GM23338 (cell line): ENCODE data around the gene FGGY. TPM values are rescaled to one million over a fixed set of nuclear protein-coding genes. Genes with fewer than 3 reads are reported as not detected.

Experiments used
- ATAC-seq: fragments of 200-7000 bp; cut with Tn5 transposase; 3 replicates; pipeline ENCODE4 v1.9.1; 2020
- DNase-seq: peaks from one replicate; pipeline ENCODE4 v3.0.0-alpha.2; 2015; ENCODE audit warnings: low spot score
- H2AFZ ChIP-seq: fragments of 200-600 bp; sonication (generic); 2 replicates; pipeline ENCODE4 v1.8.0; 2016; ENCODE audit warnings: antibody characterized with exemption, mild to moderate bottlenecking, moderate library complexity
- H3F3A ChIP-seq: fragments of 200-600 bp; sonication (generic); replicated peaks from 2 replicates; pipeline ENCODE4 v1.8.0; 2017; ENCODE audit warnings: antibody characterized with exemption, mixed run types, low read depth
- H3K27ac ChIP-seq: fragments of 200-600 bp; sonication (generic); 2 replicates; pipeline ENCODE4 v1.6.1; 2016; ENCODE audit warnings: low read depth
- H3K27me3 ChIP-seq: fragments of 200-600 bp; sonication (generic); 2 replicates; pipeline ENCODE4 v1.8.0; 2016; ENCODE audit warnings: mild to moderate bottlenecking, mixed run types, moderate library complexity; ENCODE audit not compliant: insufficient read depth
- H3K36me3 ChIP-seq: fragments of 200-600 bp; sonication (generic); 2 replicates; pipeline ENCODE4 v1.8.0; 2016; ENCODE audit warnings: mild to moderate bottlenecking; ENCODE audit not compliant: insufficient read depth
- H3K4me1 ChIP-seq: fragments of 200-600 bp; sonication (generic); 2 replicates; pipeline ENCODE4 v1.8.0; 2016; ENCODE audit warnings: mild to moderate bottlenecking, moderate library complexity; ENCODE audit not compliant: insufficient read depth
- H3K4me2 ChIP-seq: fragments of 200-600 bp; sonication (generic); 2 replicates; pipeline ENCODE4 v1.7.1; 2017; ENCODE audit warnings: mixed run types
- H3K4me3 ChIP-seq: fragments of 200-600 bp; sonication (generic); 2 replicates; pipeline ENCODE4 v1.6.1; 2016; ENCODE audit warnings: mixed run types
- H3K79me2 ChIP-seq: fragments of 200-600 bp; sonication (generic); replicated peaks from 2 replicates; pipeline ENCODE4 v1.8.0; 2017; ENCODE audit warnings: mild to moderate bottlenecking; ENCODE audit not compliant: insufficient read depth
- H3K9me2 ChIP-seq: fragments of 200-600 bp; sonication (generic); 2 replicates; pipeline ENCODE4 v1.8.0; 2017; ENCODE audit not compliant: insufficient read depth
- H4K20me1 ChIP-seq: fragments of 200-600 bp; sonication (generic); replicated peaks from 2 replicates; pipeline ENCODE4 v1.8.0; 2017; ENCODE audit warnings: mild to moderate bottlenecking; ENCODE audit not compliant: insufficient read depth
- H3K27ac Mint-ChIP-seq: 2 replicates; pipeline ENCODE4 v1.8.0; 2020; ENCODE audit warnings: inconsistent platforms, mild to moderate bottlenecking, moderate library complexity, mixed read lengths
- H3K27me3 Mint-ChIP-seq: 3 replicates; pipeline ENCODE4 v1.8.0; 2022; ENCODE audit warnings: low read depth, mild to moderate bottlenecking, moderate library complexity, mixed read lengths, inconsistent platforms; ENCODE audit not compliant: insufficient read depth, poor library complexity
- H3K36me3 Mint-ChIP-seq: 3 replicates; pipeline ENCODE4 v1.8.0; 2021; ENCODE audit warnings: low read depth, mild to moderate bottlenecking, inconsistent platforms, moderate library complexity, mixed read lengths
- H3K4me1 Mint-ChIP-seq: 3 replicates; pipeline ENCODE4 v1.8.0; 2020; ENCODE audit warnings: mild to moderate bottlenecking, inconsistent platforms, mixed read lengths
- H3K4me3 Mint-ChIP-seq: 3 replicates; pipeline ENCODE4 v1.8.0; 2021; ENCODE audit warnings: moderate library complexity, mild to moderate bottlenecking, inconsistent platforms, mixed read lengths
- H3K9me3 Mint-ChIP-seq: 3 replicates; pipeline ENCODE4 v1.8.0; 2020; ENCODE audit warnings: moderate library complexity, mild to moderate bottlenecking, inconsistent platforms, mixed read lengths
- CREB1 ChIP-seq: fragments of 250-450 bp; sonication (Bioruptor Pico); IDR thresholded peaks from 2 replicates; pipeline ENCODE4 v1.5.0; 2020; ENCODE audit warnings: low read depth, mild to moderate bottlenecking, moderate library complexity
- CTCF ChIP-seq, 2 experiments: fragments of 200-600 bp in 1 of 2; sonication (generic) in 1 of 2; conservative IDR thresholded peaks; 2 replicates each; pipeline versions ENCODE4 v1.5.1 to v1.6.1; 2016 to 2017; ENCODE audit warnings: antibody characterized with exemption in 2 of 2, low read depth in 2 of 2, mild to moderate bottlenecking in 2 of 2, moderate library complexity in 1 of 2
- ETS1 ChIP-seq: IDR thresholded peaks from 2 replicates; pipeline ENCODE4 v1.6.1; 2016; ENCODE audit warnings: antibody characterized with exemption
- EZH2 ChIP-seq: fragments of 200-600 bp; sonication (generic); IDR thresholded peaks from one replicate; pipeline ENCODE4 v1.8.0; 2017; ENCODE audit warnings: antibody characterized with exemption, mild to moderate bottlenecking, low read depth; ENCODE audit not compliant: unreplicated experiment
- JUNB ChIP-seq: IDR thresholded peaks from one replicate; pipeline ENCODE4 v1.6.1; 2016; ENCODE audit warnings: antibody characterized with exemption; ENCODE audit not compliant: unreplicated experiment
- POLR2AphosphoS5 ChIP-seq: IDR thresholded peaks from 2 replicates; pipeline ENCODE4 v1.6.1; 2016; ENCODE audit warnings: antibody characterized with exemption, low read depth
- REST ChIP-seq: IDR thresholded peaks from one replicate; pipeline ENCODE4 v1.6.1; 2018; ENCODE audit warnings: antibody characterized with exemption; ENCODE audit not compliant: unreplicated experiment
- ZNF114 ChIP-seq: fragments of 250-450 bp; sonication (Bioruptor Pico); IDR thresholded peaks from 2 replicates; pipeline ENCODE4 v1.5.0; 2020; ENCODE audit warnings: mild to moderate bottlenecking, moderate library complexity
- ZNF331 ChIP-seq: fragments of 250-450 bp; sonication (Bioruptor Pico); IDR thresholded peaks from 2 replicates; pipeline ENCODE4 v1.5.0; 2020; ENCODE audit warnings: low read depth, mild to moderate bottlenecking, moderate library complexity
- polyA plus RNA-seq: library from polyadenylated mRNA; unstranded; fragments of >200 nt; fragmentation: Nextera tagmentation; extraction: Ambion mirVana; gene quantifications from 2 replicates; pipeline ENCODE4 v1.2.1, GENCODE V29; 2016
- total RNA-seq: library from RNA; depleted of rRNA; stranded (reverse); fragments of >200 nt; shearing (Covaris generic); gene quantifications from 2 replicates; pipeline ENCODE4 v1.2.3, GENCODE V29; 2014

FGGY gene
- total and polyA plus RNA-seq, 2 experiments from 2014 or later = 10.9 to 21.4 TPM

GRCh38 chr1:59568158-59568935 lies 271.5 kb downstream of the FGGY start:
- TF ChIP-seq ETS1 (no peak), CTCF (conservative IDR thresholded peaks at IDR 0.05; ENCODE audit: low read depth in 2 of 2) (peak in 1 of 2 experiments; percentile 37; a peak in 2 of 4 replicates)
- DNase-seq (no peak), ATAC-seq (no peak; the same call in 2 of the 3 replicates)
- Histone ChIP-seq H3K4me2 (no peak overlapping the region), H3K79me2 (no peaks in the 10 kb centered on the region), H3K4me3 (no peak overlapping the region), H3F3A (no peaks in the 10 kb centered on the region), H3K4me1 (peaks cover 14% of the 10 kb centered on the region), H4K20me1 (no peaks in the 10 kb centered on the region), H3K27me3 (no peaks in the 10 kb centered on the region), H3K36me3 (no peaks in the 10 kb centered on the region), H3K27ac (no peak overlapping the region), H2AFZ (no peak overlapping the region), H3K9me2 (no peaks in the 10 kb centered on the region; the same call in 1 of the 2 replicates)
- no peaks in the 10 kb centered on the region; the same call in 2 of the 3 replicates for H3K9me3 Mint-ChIP-seq
- no peak overlapping the region for H3K4me3 Mint-ChIP-seq
- H3K27ac Mint-ChIP-seq = no peak overlapping the region
- H3K4me1 Mint-ChIP-seq = peaks cover 13% of the 10 kb centered on the region
- peaks cover 2% of the 10 kb centered on the region for H3K27me3 Mint-ChIP-seq
- H3K36me3 Mint-ChIP-seq = no peaks in the 10 kb centered on the region

GRCh38 chr1:59569198-59569597 lies 272.3 kb downstream of the FGGY start:
- Histone ChIP-seq H3K27me3 (no peaks in the 10 kb centered on the region), H3K4me2 (no peak overlapping the region), H3F3A (no peaks in the 10 kb centered on the region), H3K4me1 (peaks cover 14% of the 10 kb centered on the region), H3K79me2 (no peaks in the 10 kb centered on the region), H3K36me3 (no peaks in the 10 kb centered on the region), H3K9me2 (no peaks in the 10 kb centered on the region; the same call in 1 of the 2 replicates), H3K4me3 (no peak overlapping the region), H2AFZ (no peak overlapping the region), H3K27ac (no peak overlapping the region), H4K20me1 (no peaks in the 10 kb centered on the region)
- ATAC-seq (no peak), DNase-seq (no peak)
- Mint-ChIP-seq H3K9me3 (peaks cover 4% of the 10 kb centered on the region; the same call in 2 of the 3 replicates), H3K27me3 (peaks cover 2% of the 10 kb centered on the region), H3K27ac (no peak overlapping the region), H3K4me1 (peaks cover 13% of the 10 kb centered on the region), H3K36me3 (peaks cover 5% of the 10 kb centered on the region; the same call in 1 of the 3 replicates), H3K4me3 (no peak overlapping the region)
- no peak for TF ChIP-seq ZNF114 (CRISPR knock-in tag)
- TF ChIP-seq CREB1 (CRISPR knock-in tag) = no peak
- no peak for TF ChIP-seq ZNF331
- TF ChIP-seq JUNB = no peak
- TF ChIP-seq CTCF (conservative IDR thresholded peaks at IDR 0.05; ENCODE audit: low read depth in 2 of 2) = no peak
- no peak for TF ChIP-seq POLR2AphosphoS5
- no peak for TF ChIP-seq ETS1
- no peak for TF ChIP-seq EZH2
- TF ChIP-seq REST = no peak
